ENCODE results near the gene DNAH9. TPM values are rescaled to one million over a fixed set of nuclear protein-coding genes. Genes with fewer than 3 reads are reported as not detected.

Gene DNAH9
- total RNA-seq, 4 donors from 2014 or later: 0.98 to 1.9 (median 1.5) TPM

GRCh38 chr17:11874756-11875155 is 276.5 kb downstream of the DNAH9 start:
- Histone ChIP-seq H3K4me3 (no peak overlapping the region), H3K36me3 (no peaks in the 10 kb centered on the region), H3K9me3 (peaks cover 0 to 10% (median 0%) of the 10 kb centered on the region in 4 donors), H3K27me3 (no peaks in the 10 kb centered on the region), H3K4me1 (no peaks in the 10 kb centered on the region), H3K27ac (no peak overlapping the region)
- WGBS, 2 donors: 66 to 77% methylated on average over 7 of the region's 7 CpGs
- TF ChIP-seq EP300 (IDR thresholded peaks at IDR 0.05): no peak
- TF ChIP-seq POLR2A (IDR thresholded peaks at IDR 0.05): no peak
- no peak for TF ChIP-seq CTCF (IDR thresholded peaks at IDR 0.05)
- no peak for DNase-seq (ENCODE audit: low spot score in 2 of 2)

GRCh38 chr17:11880714-11881113 is 282.4 kb downstream of the DNAH9 start:
- no peak for DNase-seq (ENCODE audit: low spot score in 2 of 2)
- Histone ChIP-seq H3K4me3 (no peak overlapping the region), H3K27ac (no peak overlapping the region), H3K27me3 (no peaks in the 10 kb centered on the region), H3K4me1 (no peaks in the 10 kb centered on the region), H3K9me3 (no peaks in the 10 kb centered on the region), H3K36me3 (no peaks in the 10 kb centered on the region)
- TF ChIP-seq POLR2A (IDR thresholded peaks at IDR 0.05) (no peak), CTCF (IDR thresholded peaks at IDR 0.05) (peak in 4 of 5 experiments; percentile 12 to 45 (median 28))
- 14 to 42% methylated on average over 5 of the region's 5 CpGs for WGBS, 2 donors

- Histone ChIP-seq H3K4me1 (no peaks in the 10 kb centered on the region), H3K27me3 (no peaks in the 10 kb centered on the region), H3K27ac (no peak overlapping the region), H3K36me3 (no peaks in the 10 kb centered on the region), H3K4me3 (no peak overlapping the region), H3K9me3 (no peaks in the 10 kb centered on the region)
- no peak for DNase-seq (ENCODE audit: low spot score in 2 of 2)
- 49 to 59% methylated on average over 3 of the region's 3 CpGs for WGBS, 2 donors
- TF ChIP-seq EP300 (IDR thresholded peaks at IDR 0.05): no peak
- TF ChIP-seq POLR2A (IDR thresholded peaks at IDR 0.05): no peak
- TF ChIP-seq CTCF (IDR thresholded peaks at IDR 0.05): no peak
Measured at GRCh38 chr17:11882716-11883115, 284.4 kb downstream of the DNAH9 start.

GRCh38 chr17:11885051-11885450 is 286.8 kb downstream of the DNAH9 start:
- Histone ChIP-seq H3K27me3 (no peaks in the 10 kb centered on the region), H3K27ac (no peak overlapping the region), H3K36me3 (no peaks in the 10 kb centered on the region), H3K9me3 (no peaks in the 10 kb centered on the region), H3K4me3 (no peak overlapping the region), H3K4me1 (no peaks in the 10 kb centered on the region)
- TF ChIP-seq EP300 (IDR thresholded peaks at IDR 0.05) (no peak), CTCF (IDR thresholded peaks at IDR 0.05) (no peak), POLR2A (IDR thresholded peaks at IDR 0.05) (no peak)
- no peak for DNase-seq (ENCODE audit: low spot score in 2 of 2)
- 58 to 65% methylated on average over 2 of the region's 2 CpGs for WGBS, 2 donors

GRCh38 chr17:11889266-11889665 is 291.0 kb downstream of the DNAH9 start:
- no peaks in the 10 kb centered on the region for H3K4me1 ChIP-seq
- DNase-seq (ENCODE audit: low spot score in 2 of 2): no peak
- no peak overlapping the region for H3K4me3 ChIP-seq
- no peaks in the 10 kb centered on the region for H3K36me3 ChIP-seq
- WGBS, 2 donors: 67 to 78% methylated on average over 5 of the region's 5 CpGs
- no peaks in the 10 kb centered on the region for H3K27me3 ChIP-seq
- no peaks in the 10 kb centered on the region for H3K9me3 ChIP-seq
- no peak overlapping the region for H3K27ac ChIP-seq
- TF ChIP-seq EP300 (IDR thresholded peaks at IDR 0.05) (no peak), CTCF (IDR thresholded peaks at IDR 0.05) (no peak), POLR2A (IDR thresholded peaks at IDR 0.05) (no peak)
